ENCODE data around the gene WDFY1.
"Not testable (repeated sequence)": the region's sequence is repeated elsewhere in the genome, so short reads cannot be mapped to it uniquely, and the experiment has no call there.

Gene WDFY1

DNA sequence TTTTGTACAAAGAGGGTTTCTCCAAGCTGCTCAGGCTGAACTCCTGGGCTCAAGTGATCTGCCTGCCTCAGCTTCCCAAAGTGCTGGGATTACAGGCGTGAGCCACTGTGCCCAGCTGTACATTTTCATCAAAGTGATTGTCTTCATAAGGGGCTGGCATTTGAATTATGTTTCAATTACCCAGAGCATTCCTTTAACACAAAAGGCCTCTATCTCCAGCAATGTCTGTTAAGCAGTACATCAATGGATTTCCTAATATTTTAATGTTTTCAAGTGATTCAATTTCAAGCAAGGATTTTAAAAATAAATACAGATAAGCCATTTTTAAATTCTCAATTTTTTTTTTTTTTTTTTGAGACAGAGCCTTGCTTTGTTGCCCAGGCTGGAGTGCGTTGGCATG, 56.9 kb downstream of the WDFY1 start:
- Histone ChIP-seq H3K4me1 (peaks cover 3% of the 10 kb centered on the region), H3K27me3 (ENCODE audit: low read depth) (no peaks in the 10 kb centered on the region), H3K9me3 (no peaks in the 10 kb centered on the region), H3K36me3 (replicated peaks) (peaks cover 5% of the 10 kb centered on the region), H3K4me3 (no peak overlapping the region)
- DNase-seq (ENCODE audit: low spot score in 2 of 2), result no peak
- in situ Hi-C loops (cut with MboI; ENCODE audit: low sequenced_read_pairs), result no loop called here

- no peak for DNase-seq (ENCODE audit: low spot score in 2 of 2)
- Histone ChIP-seq H3K36me3 (replicated peaks) (no peaks in the 10 kb centered on the region), H3K4me3 (no peak overlapping the region), H3K4me1 (peaks cover 3% of the 10 kb centered on the region), H3K27me3 (ENCODE audit: low read depth) (no peaks in the 10 kb centered on the region), H3K9me3 (no peaks in the 10 kb centered on the region)
- in situ Hi-C loops (cut with MboI; ENCODE audit: low sequenced_read_pairs), result no loop called here
Measured at GRCh38 chr2:223887127-223887526, 58.0 kb downstream of the WDFY1 start.

- H3K4me3 ChIP-seq, result no peak overlapping the region
- no peaks in the 10 kb centered on the region for H3K36me3 ChIP-seq (replicated peaks)
- DNase-seq (ENCODE audit: low spot score in 2 of 2), result no peak
- peaks cover 3% of the 10 kb centered on the region for H3K4me1 ChIP-seq
- H3K27me3 ChIP-seq (ENCODE audit: low read depth), result no peaks in the 10 kb centered on the region
- H3K9me3 ChIP-seq, result no peaks in the 10 kb centered on the region
- in situ Hi-C loops (cut with MboI; ENCODE audit: low sequenced_read_pairs), result no loop called here
Measured at GRCh38 chr2:223886726-223887125, 58.4 kb downstream of the WDFY1 start.

GRCh38 chr2:223884399-223884798, 60.7 kb downstream of the WDFY1 start:
- H3K27me3 ChIP-seq (ENCODE audit: low read depth), result no peaks in the 10 kb centered on the region
- in situ Hi-C loops (cut with MboI; ENCODE audit: low sequenced_read_pairs), result no loop called here
- DNase-seq (ENCODE audit: low spot score in 2 of 2), result no peak

DNA sequence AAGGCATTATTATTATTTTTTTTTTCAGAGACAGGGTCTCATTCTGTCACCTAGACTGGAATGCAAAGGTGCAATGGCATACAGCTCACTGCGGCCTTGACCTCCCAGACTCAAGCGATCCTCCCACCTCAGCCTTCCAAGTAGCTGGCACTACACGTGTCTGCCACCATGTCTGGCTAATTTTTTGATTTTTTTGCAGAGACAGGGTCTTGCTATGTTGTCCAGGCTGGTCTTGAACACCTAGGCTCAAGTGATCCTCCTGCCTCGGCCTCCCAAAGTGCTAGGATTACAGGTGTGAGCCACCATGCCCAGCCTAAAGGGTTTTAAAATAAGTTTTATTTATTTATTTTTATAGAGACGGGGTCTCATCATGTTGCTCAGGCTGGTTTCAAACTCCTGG, 62.4 kb downstream of the WDFY1 start:
- H3K9me3 ChIP-seq, result no peaks in the 10 kb centered on the region
- peaks cover 4% of the 10 kb centered on the region for H3K36me3 ChIP-seq (replicated peaks)
- in situ Hi-C loops (cut with MboI; ENCODE audit: low sequenced_read_pairs), result no loop called here
- DNase-seq (ENCODE audit: low spot score in 2 of 2), result no peak
- peaks cover 3% of the 10 kb centered on the region for H3K4me1 ChIP-seq
- no peak overlapping the region for H3K4me3 ChIP-seq
- H3K27me3 ChIP-seq (ENCODE audit: low read depth), result no peaks in the 10 kb centered on the region

More at GRCh38 chr2:223884399-223884798, 60.7 kb downstream of the WDFY1 start:
- H3K9me3 ChIP-seq, result no peaks in the 10 kb centered on the region
- peaks cover 3% of the 10 kb centered on the region for H3K4me1 ChIP-seq
- H3K4me3 ChIP-seq, result no peak overlapping the region
- H3K36me3 ChIP-seq (replicated peaks), result no peaks in the 10 kb centered on the region; the same call in 1 of the 2 replicates

DNA sequence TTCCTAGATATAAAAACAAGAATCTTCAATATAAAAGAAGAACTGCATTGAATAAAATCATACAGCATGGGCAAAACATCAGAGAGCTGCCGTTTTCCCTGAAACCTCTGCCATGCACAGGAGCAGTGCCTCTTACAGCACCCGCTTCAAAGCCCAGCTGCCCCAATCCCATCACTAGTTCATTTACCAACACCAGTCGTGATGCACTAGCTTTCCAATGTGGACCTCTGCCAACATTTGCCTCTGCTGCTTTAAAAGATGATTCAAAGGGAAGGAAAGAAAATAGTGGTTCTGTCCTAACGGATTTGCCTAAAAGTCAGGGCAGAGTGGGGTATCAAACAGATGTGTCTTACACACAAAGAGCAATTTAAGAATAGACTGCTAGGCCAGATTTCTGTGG, 64.3 kb downstream of the WDFY1 start:
- no peaks in the 10 kb centered on the region for H3K4me1 ChIP-seq
- peaks cover 4% of the 10 kb centered on the region for H3K36me3 ChIP-seq (replicated peaks)
- H3K4me3 ChIP-seq, result no peak overlapping the region
- H3K9me3 ChIP-seq, result no peaks in the 10 kb centered on the region
- no peak for DNase-seq (ENCODE audit: low spot score in 2 of 2)
- no peaks in the 10 kb centered on the region for H3K27me3 ChIP-seq (ENCODE audit: low read depth)
- in situ Hi-C loops (cut with MboI; ENCODE audit: low sequenced_read_pairs), result no loop called here

- Histone ChIP-seq H3K36me3 (replicated peaks) (peaks cover 4% of the 10 kb centered on the region), H3K4me1 (no peaks in the 10 kb centered on the region), H3K9me3 (no peaks in the 10 kb centered on the region), H3K4me3 (no peak overlapping the region), H3K27me3 (ENCODE audit: low read depth) (no peaks in the 10 kb centered on the region)
- in situ Hi-C loops (cut with MboI; ENCODE audit: low sequenced_read_pairs), result no loop called here
- DNase-seq (ENCODE audit: low spot score in 2 of 2), result no peak
Measured at GRCh38 chr2:223877721-223878410, 67.3 kb downstream of the WDFY1 start.

DNA sequence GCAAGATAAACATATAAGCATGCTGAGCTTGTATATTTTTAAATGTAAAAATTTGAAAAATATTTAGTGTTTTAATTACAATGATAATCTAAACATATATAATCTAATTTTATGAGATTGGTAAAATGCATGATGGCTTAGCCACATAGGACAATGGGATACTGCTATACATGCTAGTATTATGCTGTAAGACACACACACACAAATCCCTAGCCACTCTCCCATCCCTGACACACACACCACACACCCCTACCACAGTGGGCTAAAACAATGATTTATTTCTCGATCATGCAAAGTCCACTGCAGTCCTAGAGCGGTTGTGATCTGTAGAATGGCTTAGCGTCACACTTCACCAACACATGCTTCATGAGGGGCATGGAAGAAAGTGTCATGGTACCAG, 71.5 kb downstream of the WDFY1 start:
- in situ Hi-C loops (cut with MboI; ENCODE audit: low sequenced_read_pairs), result no loop called here
- no peak overlapping the region for H3K4me3 ChIP-seq
- no peaks in the 10 kb centered on the region for H3K4me1 ChIP-seq
- DNase-seq (ENCODE audit: low spot score in 2 of 2), result no peak
- no peaks in the 10 kb centered on the region for H3K9me3 ChIP-seq
- no peaks in the 10 kb centered on the region for H3K27me3 ChIP-seq (ENCODE audit: low read depth)
- H3K36me3 ChIP-seq (replicated peaks), result peaks cover 4% of the 10 kb centered on the region; the same call in 1 of the 2 replicates

DNA sequence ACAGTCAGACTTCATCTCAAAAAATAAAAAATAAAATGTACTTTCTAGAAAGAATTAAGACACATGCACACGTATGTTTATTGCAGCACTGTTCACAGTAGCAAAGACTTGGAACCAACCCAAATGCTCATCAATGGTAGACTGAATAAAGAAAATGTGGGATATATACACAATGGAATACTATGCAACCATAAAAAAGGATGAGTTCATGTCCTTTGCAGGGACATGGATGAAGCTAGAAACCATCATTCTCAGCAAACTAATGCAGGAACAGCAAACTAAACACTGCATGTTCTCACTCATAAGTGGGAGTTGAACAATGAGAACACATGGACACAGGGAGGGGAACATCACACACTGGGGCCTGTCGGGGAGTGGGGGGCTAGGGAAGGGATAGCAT, 72.4 kb downstream of the WDFY1 start:
- in situ Hi-C loops (cut with MboI; ENCODE audit: low sequenced_read_pairs); DNase-seq (ENCODE audit: low spot score in 2 of 2); H3K4me3 ChIP-seq; H3K36me3 ChIP-seq (replicated peaks); H3K9me3 ChIP-seq; H3K27me3 ChIP-seq (ENCODE audit: low read depth); H3K4me1 ChIP-seq: not testable (repeated sequence)

DNA sequence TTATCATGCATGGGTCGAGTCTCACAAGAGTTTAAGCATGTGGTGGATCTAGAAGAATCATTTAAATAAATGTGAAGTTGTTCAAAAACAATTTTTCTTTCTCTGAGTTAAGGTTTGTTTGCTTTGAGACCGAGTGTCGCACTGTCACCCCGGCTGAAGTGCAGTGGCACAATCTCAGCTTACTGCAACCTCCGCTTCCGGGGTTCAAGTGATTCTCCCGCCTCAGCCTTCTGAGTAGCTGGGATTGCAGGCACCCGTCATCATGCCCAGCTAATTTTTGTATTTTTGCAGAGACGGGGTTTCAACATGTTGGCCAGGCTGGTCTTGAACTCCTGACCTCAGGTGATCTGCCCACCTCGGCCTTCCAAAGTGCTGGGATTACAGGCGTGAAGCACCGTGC, 73.5 kb downstream of the WDFY1 start:
- H3K4me3 ChIP-seq; H3K27me3 ChIP-seq (ENCODE audit: low read depth); H3K9me3 ChIP-seq; DNase-seq (ENCODE audit: low spot score in 2 of 2); H3K4me1 ChIP-seq; in situ Hi-C loops (cut with MboI; ENCODE audit: low sequenced_read_pairs); H3K36me3 ChIP-seq (replicated peaks): not testable (repeated sequence)

DNA sequence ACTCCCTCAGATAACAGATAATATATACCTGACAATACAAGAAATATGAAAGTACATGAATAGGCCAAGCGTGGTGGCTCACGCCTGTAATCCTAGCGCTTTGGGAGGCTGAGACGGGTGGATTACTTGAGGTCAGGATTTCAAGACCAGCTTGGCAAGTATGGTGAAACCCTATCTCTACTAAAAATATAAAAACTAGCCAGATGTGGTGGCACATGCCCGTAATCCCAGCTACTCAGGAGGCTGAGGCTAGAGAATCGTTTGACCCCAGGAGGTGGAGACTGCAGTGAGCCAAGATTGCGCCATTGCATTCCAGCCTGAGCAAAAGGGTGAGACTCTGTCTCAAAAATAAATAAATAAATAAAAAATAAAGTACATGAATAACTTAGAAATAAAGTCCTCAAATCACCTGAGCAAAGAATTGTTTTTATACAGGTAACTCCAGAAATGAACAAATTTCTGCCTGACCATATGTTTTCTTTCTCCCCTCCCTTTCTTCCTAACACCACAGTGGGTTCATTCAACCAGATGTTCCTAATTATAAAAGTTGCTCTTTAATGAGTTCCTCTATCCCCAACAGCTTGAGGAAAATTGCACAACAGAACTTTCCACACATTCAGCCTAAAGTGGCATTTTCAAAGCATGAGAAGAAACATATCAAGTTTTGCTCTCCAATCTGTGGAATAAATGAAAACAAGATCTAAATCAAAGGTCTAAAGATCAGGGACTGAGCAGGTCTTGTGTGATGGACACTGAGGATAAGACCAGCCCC, 74.1 kb downstream of the WDFY1 start:
- in situ Hi-C loops (cut with MboI; ENCODE audit: low sequenced_read_pairs), result no loop called here
- DNase-seq (ENCODE audit: low spot score in 2 of 2), result no peak
- H3K9me3 ChIP-seq, result no peaks in the 10 kb centered on the region
- no peaks in the 10 kb centered on the region for H3K4me1 ChIP-seq
- no peak overlapping the region for H3K4me3 ChIP-seq
- H3K27me3 ChIP-seq (ENCODE audit: low read depth), result no peaks in the 10 kb centered on the region
- H3K36me3 ChIP-seq (replicated peaks), result no peaks in the 10 kb centered on the region

GRCh38 chr2:223868005-223868404, 77.1 kb downstream of the WDFY1 start:
- Histone ChIP-seq H3K27me3 (ENCODE audit: low read depth) (no peaks in the 10 kb centered on the region), H3K4me3 (no peak overlapping the region), H3K36me3 (replicated peaks) (no peaks in the 10 kb centered on the region), H3K4me1 (no peaks in the 10 kb centered on the region), H3K9me3 (no peaks in the 10 kb centered on the region)
- in situ Hi-C loops (cut with MboI; ENCODE audit: low sequenced_read_pairs), result no loop called here
- DNase-seq (ENCODE audit: low spot score in 2 of 2), result no peak

GRCh38 chr2:223865907-223866508, 79.1 kb downstream of the WDFY1 start:
- Histone ChIP-seq H3K36me3 (replicated peaks) (no peaks in the 10 kb centered on the region), H3K9me3 (no peaks in the 10 kb centered on the region), H3K4me3 (no peak overlapping the region), H3K27me3 (ENCODE audit: low read depth) (no peaks in the 10 kb centered on the region), H3K4me1 (no peaks in the 10 kb centered on the region)
- DNase-seq (ENCODE audit: low spot score in 2 of 2), result no peak
- in situ Hi-C loops (cut with MboI; ENCODE audit: low sequenced_read_pairs), result no loop called here

GRCh38 chr2:223865124-223865523, 80.0 kb downstream of the WDFY1 start:
- Histone ChIP-seq H3K27me3 (ENCODE audit: low read depth) (no peaks in the 10 kb centered on the region), H3K4me1 (no peaks in the 10 kb centered on the region), H3K9me3 (no peaks in the 10 kb centered on the region), H3K4me3 (no peak overlapping the region), H3K36me3 (replicated peaks) (no peaks in the 10 kb centered on the region)
- no peak for DNase-seq (ENCODE audit: low spot score in 2 of 2)
- in situ Hi-C loops (cut with MboI; ENCODE audit: low sequenced_read_pairs), result no loop called here
